K562 (cell line): Measurements from ENCODE around the gene RNF168. TPM values are rescaled to one million over a fixed set of nuclear protein-coding genes. Genes with fewer than 3 reads are reported as not detected.
A peak's percentile ranks its signal among the peaks of the same experiment; 100 is the strongest.

Source experiments
- ATAC-seq: fragments of 200-7000 bp; cut with Tn5 transposase; 3 replicates; pipeline ENCODE4 v1.9.1; 2020; ENCODE audit warnings: moderate library complexity
- BruUV-seq: library from RNA; stranded (reverse); fragments of 400-500 nt; replicated peaks from 2 replicates; lab custom pipeline; 2021; lab: Mats Ljungman, UMichigan
- CTCF ChIA-PET: fragments of 300-600 bp; formaldehyde crosslinking; extraction: SDS; loops from one replicate; lab custom pipeline; 2021; ENCODE audit warnings: low intra/inter-chr PET ratio; lab: Yijun Ruan, JAX
- POLR2A ChIA-PET: fragments of 300-600, 350-650 bp; sonication (Branson Sonifier 250); formaldehyde crosslinking; extraction: SDS; loops from one replicate; lab custom pipeline; 2021; ENCODE audit warnings: antibody characterized with exemption, inconsistent platforms; lab: Yijun Ruan, JAX
- DNase-seq, 4 experiments: peaks; one replicate each; pipeline versions ENCODE4 v3.0.0 to v3.0.0-alpha.2; 2011 to 2018; ENCODE audit warnings: low spot score in 3 of 4, mixed read lengths in 3 of 4; ENCODE audit errors: extremely low read depth in 1 of 4
- FAIRE-seq: peaks from 2 replicates; lab custom pipeline; 2011; peaks lifted over from hg19 to GRCh38; lab: Jason Lieb, UNC
- H2AFZ ChIP-seq: 2 replicates; pipeline ENCODE4 v1.6.0; 2011; ENCODE audit warnings: low read depth, low read length, control low read depth, inconsistent platforms
- H3K27ac ChIP-seq: fragments of 200-600 bp; 3 replicates; pipeline ENCODE4 v1.8.0; 2011; ENCODE audit warnings: low read depth, mild to moderate bottlenecking, control low read depth, inconsistent platforms, low read length, moderate library complexity, mixed read lengths; ENCODE audit errors: extremely low read depth
- H3K27me3 ChIP-seq, 2 experiments: fragments of 300-600 bp in 1 of 2; 2 replicates in 1 of 2; 3 replicates in 1 of 2; pipeline versions ENCODE4 v1.6.0 to v1.8.0; 2011; ENCODE audit warnings: inconsistent platforms in 2 of 2, low read length in 2 of 2, mild to moderate bottlenecking in 1 of 2, mixed read lengths in 1 of 2, moderate library complexity in 1 of 2; ENCODE audit not compliant: control insufficient read depth in 2 of 2, insufficient read depth in 2 of 2
- H3K36me3 ChIP-seq: fragments of 300-600 bp; 3 replicates; pipeline ENCODE4 v1.8.0; 2011; ENCODE audit warnings: mild to moderate bottlenecking, low read length, inconsistent platforms; ENCODE audit not compliant: control insufficient read depth, insufficient read depth
- H3K4me1 ChIP-seq, 2 experiments: fragments of 200-600 bp in 1 of 2; replicated peaks in 1 of 2; 2 replicates in 1 of 2; 3 replicates in 1 of 2; pipeline versions ENCODE4 v1.5.1 to v1.8.0; 2011; ENCODE audit warnings: inconsistent platforms in 2 of 2, low read length in 2 of 2, mild to moderate bottlenecking in 1 of 2, mixed read lengths in 1 of 2, moderate library complexity in 1 of 2; ENCODE audit not compliant: control insufficient read depth in 2 of 2, insufficient read depth in 2 of 2
- H3K4me2 ChIP-seq: 2 replicates; pipeline ENCODE4 v1.6.1; 2011; ENCODE audit warnings: low read length, control low read depth, inconsistent platforms, mixed read lengths; ENCODE audit not compliant: insufficient read depth
- H3K4me3 ChIP-seq: fragments of 200-600 bp; sonication (generic), shearing (Covaris generic); 2 replicates; pipeline ENCODE4 v1.5.1; 2016; ENCODE audit warnings: control low read depth, inconsistent platforms
- H3K79me2 ChIP-seq: fragments of 200-600 bp; 3 replicates; pipeline ENCODE4 v1.8.0; 2011; ENCODE audit warnings: low read length, inconsistent platforms; ENCODE audit not compliant: control insufficient read depth, insufficient read depth
- H3K9ac ChIP-seq, 2 experiments: 2 replicates each; pipeline versions ENCODE4 v1.6.0 to v1.6.1; 2011; ENCODE audit warnings: low read depth in 2 of 2, low read length in 2 of 2, control low read depth in 1 of 2, inconsistent platforms in 1 of 2, mild to moderate bottlenecking in 1 of 2, mixed read lengths in 1 of 2; ENCODE audit not compliant: insufficient read depth in 1 of 2
- H3K9me1 ChIP-seq: one replicate; pipeline ENCODE4 v1.6.0; 2011; ENCODE audit warnings: inconsistent platforms, mild to moderate bottlenecking, low read length, moderate library complexity; ENCODE audit not compliant: control insufficient read depth, insufficient read depth
- H3K9me3 ChIP-seq: replicated peaks from 2 replicates; pipeline ENCODE4 v1.5.1; 2011; ENCODE audit warnings: low read depth, low read length, inconsistent platforms; ENCODE audit not compliant: control insufficient read depth, insufficient read depth
- H4K20me1 ChIP-seq: replicated peaks from 2 replicates; pipeline ENCODE4 v1.6.1; 2011; ENCODE audit warnings: low read length, inconsistent platforms, mixed read lengths; ENCODE audit not compliant: control insufficient read depth, insufficient read depth
- ARID1B ChIP-seq: fragments of 450-650 bp; IDR thresholded peaks from 2 replicates; pipeline ENCODE4 v1.6.1; 2016; ENCODE audit warnings: antibody characterized with exemption, mild to moderate bottlenecking, inconsistent platforms
- CEBPG ChIP-seq, 3 experiments: fragments of 200-800 bp in 1 of 3; sonication (Bioruptor generic) in 1 of 3; sonication (generic) in 1 of 3; formaldehyde crosslinking in 1 of 3; IDR thresholded peaks in 2 of 3; conservative IDR thresholded peaks in 1 of 3; 2 replicates each; pipeline versions ENCODE4 v1.6.1 to v1.8.0; 2016 to 2022; ENCODE audit warnings: missing compliant biosample characterization in 2 of 3, missing genetic modification characterization in 2 of 3, mild to moderate bottlenecking in 1 of 3, missing genetic modification reagents in 1 of 3
- CTBP1 ChIP-seq: fragments of 450-650 bp; IDR thresholded peaks from 2 replicates; pipeline ENCODE4 v1.6.1; 2016; ENCODE audit warnings: borderline replicate concordance
- HSF4 ChIP-seq: fragments of 250-450 bp; sonication (Bioruptor Pico); IDR thresholded peaks from 2 replicates; pipeline ENCODE4 v2.1.2; 2022; ENCODE audit warnings: mild to moderate bottlenecking, moderate library complexity, borderline replicate concordance
- MEIS2 ChIP-seq: fragments of 450-650 bp; IDR thresholded peaks from 2 replicates; pipeline ENCODE4 v1.6.1; 2014; ENCODE audit warnings: mild to moderate bottlenecking; ENCODE audit not compliant: partially characterized antibody
- NFYB ChIP-seq: IDR thresholded peaks from 2 replicates; pipeline ENCODE4 v1.6.1; 2011; ENCODE audit warnings: mild to moderate bottlenecking, moderate library complexity; ENCODE audit not compliant: insufficient read length; ENCODE audit errors: extremely low read depth
- TOE1 ChIP-seq, 2 experiments: fragments of 450-650 bp in 1 of 2; sonication (generic) in 1 of 2; formaldehyde crosslinking in 1 of 2; IDR thresholded peaks; 2 replicates each; pipeline versions ENCODE4 v1.7.1 to v1.8.0; 2016 to 2022; ENCODE audit warnings: borderline replicate concordance in 2 of 2, mild to moderate bottlenecking in 2 of 2, antibody characterized with exemption in 1 of 2, inconsistent platforms in 1 of 2, low read depth in 1 of 2, missing genetic modification reagents in 1 of 2, moderate library complexity in 1 of 2
- whole genome bisulfite sequencing: fragments of 100-300 bp; shearing (Covaris generic); methylation state at CpG from one replicate; pipeline ENCODE4 v1.1.6; 2016; ENCODE audit warnings: low coverage, mixed read lengths; ENCODE audit not compliant: insufficient coverage; ENCODE audit errors: missing lambda C conversion rate; 5-methylcytosine and 5-hydroxymethylcytosine counted together
- in situ Hi-C: fragments of 300-500 bp; cut with MboI; formaldehyde crosslinking; loops from 4 replicates; pipeline ENCODE4 v1.15.0; 2018; ENCODE audit warnings: inconsistent platforms, mixed read lengths
- intact Hi-C: fragments of 100-400 bp; cut with micrococcal nuclease; formaldehyde crosslinking; loops from 2 replicates; pipeline ENCODE4 v1.14.2; 2022
- polyA plus RNA-seq, 8 experiments: library from polyadenylated mRNA; depleted of rRNA in 4 of 8; stranded (reverse) in 5 of 8; unstranded in 3 of 8; fragments of >200 nt; fragmentation: Nextera tagmentation in 2 of 8; fragmentation: Illumina TruSeq in 1 of 8; extraction: Ambion mirVana in 2 of 8; extraction: Trizol in 1 of 8; gene quantifications; 2 replicates each; pipeline versions ENCODE4 v1.2.1 to v1.2.3, GENCODE V29; 2011 to 2014; ENCODE audit warnings: inconsistent platforms in 1 of 8, missing spikeins in 1 of 8
- total RNA-seq, 7 experiments: library from RNA; depleted of rRNA in 6 of 7; stranded (reverse); fragments of >200 nt in 6 of 7; fragmentation: Illumina TruSeq in 2 of 7; extraction: Trizol in 2 of 7; gene quantifications; 2 replicates each; pipeline versions ENCODE4 v1.2.1 to v1.2.3, GENCODE V29; 2011 to 2021; ENCODE audit warnings: low replicate concordance in 1 of 7
- TF ChIP-seq, protein P1 (sequence below): fragments of 250-450 bp; sonication (Bioruptor Pico); IDR thresholded peaks from 2 replicates; pipeline ENCODE4 v1.5.1; 2021; ENCODE audit warnings: mild to moderate bottlenecking
- TF ChIP-seq, protein P2 (sequence below): fragments of 450-650 bp; formaldehyde crosslinking; IDR thresholded peaks from 2 replicates; pipeline ENCODE4 v1.4.0; 2020; ENCODE audit warnings: mild to moderate bottlenecking
- TF ChIP-seq, protein P3 (sequence below): fragments of 250-450 bp; sonication (Bioruptor Pico); IDR thresholded peaks from 2 replicates; pipeline ENCODE4 v1.8.0; 2022; ENCODE audit warnings: moderate library complexity, mild to moderate bottlenecking, inconsistent platforms
- TF ChIP-seq, protein P4 (sequence below): fragments of 450-650 bp; formaldehyde crosslinking; IDR thresholded peaks from 2 replicates; pipeline ENCODE4 v1.4.0; 2020; ENCODE audit warnings: mild to moderate bottlenecking, moderate library complexity
- TF ChIP-seq, protein P5 (sequence below): fragments of 450-650 bp; IDR thresholded peaks from 2 replicates; pipeline ENCODE4 v1.6.1; 2018; ENCODE audit warnings: mild to moderate bottlenecking, low read depth; ENCODE audit not compliant: partially characterized antibody
- TF ChIP-seq, protein P6 (sequence below): fragments of 250-450 bp; sonication (Bioruptor Pico); IDR thresholded peaks from 2 replicates; pipeline ENCODE4 v1.6.1; 2021; ENCODE audit warnings: mild to moderate bottlenecking

RNF168 gene
- total and polyA plus RNA-seq, 9 of the 15 experiments (the other 6 are each of a cell fraction or from before 2014, with no cell fraction given), result 6.0 to 32.1 (median 16.6) TPM

DNA sequence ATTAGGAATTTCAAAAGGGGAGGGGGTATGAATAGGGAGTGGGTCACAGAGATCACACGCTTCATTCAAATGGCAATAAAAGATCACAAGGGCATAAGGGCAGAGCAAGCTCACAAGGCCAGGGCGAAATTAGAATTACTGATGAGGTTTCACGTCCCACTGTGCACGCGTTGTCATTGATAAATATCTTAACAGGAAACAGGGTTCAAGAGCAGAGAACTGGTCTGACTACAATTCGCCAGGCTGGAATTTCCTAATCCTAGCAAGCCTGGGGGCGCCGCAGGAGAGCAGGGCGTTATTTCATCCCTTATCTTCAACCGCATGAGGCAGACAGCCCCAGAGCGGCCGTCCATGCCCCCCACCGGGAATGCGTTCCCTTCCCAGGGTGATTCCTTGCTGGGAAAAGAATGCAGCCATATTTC lies 29.7 kb upstream of the RNF168 start:
- intact Hi-C loops (no loop called here), in situ Hi-C loops (loop anchor here (5.0 to 10.0 kb wide), 2 partner anchors 149 to 652 kb away; no protein-coding TSS in a partner anchor)
- no peak for FAIRE-seq
- Histone ChIP-seq H3K4me1 (peaks cover 6 to 24% of the 10 kb centered on the region in 2 experiments; a peak in 3 of 5 replicates), H3K9ac (peak overlapping the region in 1 of 2 experiments; percentile 60; a peak in 1 of 4 replicates), H3K27me3 (no peaks in the 10 kb centered on the region), H3K9me3 (0 out of 2 replicates have a peak, but pooled peaks cover 3% of the 10 kb centered on the region), H3K36me3 (no peaks in the 10 kb centered on the region), H3K79me2 (no peaks in the 10 kb centered on the region), H3K4me3 (no peak overlapping the region), H3K9me1 (no peaks in the 10 kb centered on the region), H3K27ac (no peak overlapping the region), H4K20me1 (no peaks in the 10 kb centered on the region), H2AFZ (peak overlapping the region; percentile 69), H3K4me2 (peak overlapping the region; percentile 30)
- CTCF ChIA-PET, result no interaction called here
- ATAC-seq, result no peak
- peak in 2 of 4 experiments; percentile 17 to 43 for DNase-seq
- WGBS, result 5% methylated on average over 14 of the region's 14 CpGs
- BruUV-seq, result no TSS peak
- POLR2A ChIA-PET, result interaction anchor here (0.6 kb wide), 1 partner anchor 183 kb away, joined by 3 read pairs; no protein-coding TSS in a partner anchor
- TF ChIP-seq ARID1B, result peak; percentile 57
- TF ChIP-seq, protein P1, sequence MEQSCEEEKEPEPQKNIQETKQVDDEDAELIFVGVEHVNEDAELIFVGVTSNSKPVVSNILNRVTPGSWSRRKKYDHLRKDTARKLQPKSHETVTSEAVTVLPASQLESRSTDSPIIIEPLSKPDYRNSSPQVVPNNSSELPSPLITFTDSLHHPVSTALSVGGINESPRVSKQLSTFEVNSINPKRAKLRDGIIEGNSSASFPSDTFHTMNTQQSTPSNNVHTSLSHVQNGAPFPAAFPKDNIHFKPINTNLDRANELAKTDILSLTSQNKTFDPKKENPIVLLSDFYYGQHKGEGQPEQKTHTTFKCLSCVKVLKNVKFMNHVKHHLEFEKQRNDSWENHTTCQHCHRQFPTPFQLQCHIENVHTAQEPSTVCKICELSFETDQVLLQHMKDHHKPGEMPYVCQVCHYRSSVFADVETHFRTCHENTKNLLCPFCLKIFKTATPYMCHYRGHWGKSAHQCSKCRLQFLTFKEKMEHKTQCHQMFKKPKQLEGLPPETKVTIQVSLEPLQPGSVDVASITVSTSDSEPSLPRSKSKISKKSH (CRISPR knock-in tag), result no peak
- TF ChIP-seq TOE1 (IDR thresholded peaks at IDR 0.05; ENCODE audit: borderline replicate concordance), result no peak
- TF ChIP-seq TOE1 (CRISPR knock-in tag; IDR thresholded peaks at IDR 0.05; ENCODE audit: borderline replicate concordance, low read depth), result no peak
- no peak for TF ChIP-seq HSF4
- TF ChIP-seq, protein P2, sequence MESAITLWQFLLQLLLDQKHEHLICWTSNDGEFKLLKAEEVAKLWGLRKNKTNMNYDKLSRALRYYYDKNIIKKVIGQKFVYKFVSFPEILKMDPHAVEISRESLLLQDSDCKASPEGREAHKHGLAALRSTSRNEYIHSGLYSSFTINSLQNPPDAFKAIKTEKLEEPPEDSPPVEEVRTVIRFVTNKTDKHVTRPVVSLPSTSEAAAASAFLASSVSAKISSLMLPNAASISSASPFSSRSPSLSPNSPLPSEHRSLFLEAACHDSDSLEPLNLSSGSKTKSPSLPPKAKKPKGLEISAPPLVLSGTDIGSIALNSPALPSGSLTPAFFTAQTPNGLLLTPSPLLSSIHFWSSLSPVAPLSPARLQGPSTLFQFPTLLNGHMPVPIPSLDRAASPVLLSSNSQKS (CRISPR knock-in tag), result no peak
- TF ChIP-seq, protein P3, sequence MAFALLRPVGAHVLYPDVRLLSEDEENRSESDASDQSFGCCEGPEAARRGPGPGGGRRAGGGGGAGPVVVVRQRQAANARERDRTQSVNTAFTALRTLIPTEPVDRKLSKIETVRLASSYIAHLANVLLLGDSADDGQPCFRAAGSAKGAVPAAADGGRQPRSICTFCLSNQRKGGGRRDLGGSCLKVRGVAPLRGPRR, result no peak
- no peak for TF ChIP-seq CTBP1
- TF ChIP-seq NFYB, result no peak
- no peak for TF ChIP-seq CEBPG (CRISPR knock-in tag; IDR thresholded peaks at IDR 0.05)
- no peak for TF ChIP-seq CEBPG (tag; conservative IDR thresholded peaks at IDR 0.05 in 1 of 2, IDR thresholded peaks at IDR 0.05 in 1 of 2)
- TF ChIP-seq MEIS2, result peak; percentile 5
- TF ChIP-seq, protein P4, sequence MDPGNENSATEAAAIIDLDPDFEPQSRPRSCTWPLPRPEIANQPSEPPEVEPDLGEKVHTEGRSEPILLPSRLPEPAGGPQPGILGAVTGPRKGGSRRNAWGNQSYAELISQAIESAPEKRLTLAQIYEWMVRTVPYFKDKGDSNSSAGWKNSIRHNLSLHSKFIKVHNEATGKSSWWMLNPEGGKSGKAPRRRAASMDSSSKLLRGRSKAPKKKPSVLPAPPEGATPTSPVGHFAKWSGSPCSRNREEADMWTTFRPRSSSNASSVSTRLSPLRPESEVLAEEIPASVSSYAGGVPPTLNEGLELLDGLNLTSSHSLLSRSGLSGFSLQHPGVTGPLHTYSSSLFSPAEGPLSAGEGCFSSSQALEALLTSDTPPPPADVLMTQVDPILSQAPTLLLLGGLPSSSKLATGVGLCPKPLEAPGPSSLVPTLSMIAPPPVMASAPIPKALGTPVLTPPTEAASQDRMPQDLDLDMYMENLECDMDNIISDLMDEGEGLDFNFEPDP (CRISPR knock-in tag), result no peak
- TF ChIP-seq, protein P5, sequence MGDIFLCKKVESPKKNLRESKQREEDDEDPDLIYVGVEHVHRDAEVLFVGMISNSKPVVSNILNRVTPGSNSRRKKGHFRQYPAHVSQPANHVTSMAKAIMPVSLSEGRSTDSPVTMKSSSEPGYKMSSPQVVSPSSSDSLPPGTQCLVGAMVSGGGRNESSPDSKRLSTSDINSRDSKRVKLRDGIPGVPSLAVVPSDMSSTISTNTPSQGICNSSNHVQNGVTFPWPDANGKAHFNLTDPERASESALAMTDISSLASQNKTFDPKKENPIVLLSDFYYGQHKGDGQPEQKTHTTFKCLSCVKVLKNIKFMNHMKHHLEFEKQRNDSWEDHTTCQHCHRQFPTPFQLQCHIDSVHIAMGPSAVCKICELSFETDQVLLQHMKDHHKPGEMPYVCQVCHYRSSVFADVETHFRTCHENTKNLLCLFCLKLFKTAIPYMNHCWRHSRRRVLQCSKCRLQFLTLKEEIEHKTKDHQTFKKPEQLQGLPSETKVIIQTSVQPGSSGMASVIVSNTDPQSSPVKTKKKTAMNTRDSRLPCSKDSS, result no peak
- TF ChIP-seq, protein P6, sequence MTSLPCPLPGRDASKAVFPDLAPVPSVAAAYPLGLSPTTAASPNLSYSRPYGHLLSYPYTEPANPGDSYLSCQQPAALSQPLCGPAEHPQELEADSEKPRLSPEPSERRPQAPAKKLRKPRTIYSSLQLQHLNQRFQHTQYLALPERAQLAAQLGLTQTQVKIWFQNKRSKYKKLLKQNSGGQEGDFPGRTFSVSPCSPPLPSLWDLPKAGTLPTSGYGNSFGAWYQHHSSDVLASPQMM (CRISPR knock-in tag), result no peak
